Measurements from ENCODE around the gene TMC2. TPM values are rescaled to one million over a fixed set of nuclear protein-coding genes. Genes with fewer than 3 reads are reported as not detected.

The TMC2 gene
- total RNA-seq, 1 experiment from 2014 or later = not detected

- H4K20me1 ChIP-seq (ENCODE audit: insufficient read depth, low read depth, low read length) = no peaks in the 10 kb centered on the region
- no peaks in the 10 kb centered on the region for H3K9me2 ChIP-seq (replicated peaks; ENCODE audit: insufficient read depth, low read length)
- H3K36me3 ChIP-seq (ENCODE audit: insufficient read depth, low read length) = no peaks in the 10 kb centered on the region
- H2AFZ ChIP-seq (ENCODE audit: low read length) = no peak overlapping the region
- H3K79me2 ChIP-seq (ENCODE audit: low read length) = no peaks in the 10 kb centered on the region
- H3K4me2 ChIP-seq (ENCODE audit: low read depth, low read length, poor library complexity, severe bottlenecking) = no peak overlapping the region
- H3K4me3 ChIP-seq (ENCODE audit: low read length) = no peak overlapping the region
- H3K9me3 ChIP-seq (ENCODE audit: low read length) = no peaks in the 10 kb centered on the region
- H3K9ac ChIP-seq (ENCODE audit: low read length) = no peak overlapping the region
- DNase-seq = no peak
- H3K27ac ChIP-seq (ENCODE audit: low read length) = no peak overlapping the region
- H3K4me1 ChIP-seq (ENCODE audit: low read length) = no peaks in the 10 kb centered on the region
- no peaks in the 10 kb centered on the region for H3K27me3 ChIP-seq (ENCODE audit: low read length)
Measured at GRCh38 chr20:2637246-2637645, 100.9 kb downstream of the TMC2 start.

DNA sequence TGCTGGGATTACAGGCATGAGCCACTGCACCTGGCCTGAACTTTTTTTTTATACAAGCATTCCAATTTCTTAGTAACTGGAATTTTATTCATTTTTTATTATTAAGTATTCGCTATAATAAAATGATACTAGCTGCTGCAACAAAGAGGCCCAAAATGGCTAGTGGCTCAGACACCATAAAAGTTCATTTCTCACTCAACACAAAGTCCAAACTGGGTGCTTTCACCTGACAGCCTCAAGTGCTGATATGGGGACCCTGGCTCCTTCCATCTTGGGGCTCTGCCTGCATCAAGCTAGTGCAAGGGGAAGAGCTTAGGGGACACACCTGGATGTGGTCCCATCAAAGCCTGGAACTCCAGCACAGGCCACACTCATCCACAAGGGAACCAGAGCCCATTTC lies 103.9 kb downstream of the TMC2 start:
- H4K20me1 ChIP-seq (ENCODE audit: insufficient read depth, low read depth, low read length) = no peaks in the 10 kb centered on the region
- no peak for DNase-seq
- no peaks in the 10 kb centered on the region for H3K27me3 ChIP-seq (ENCODE audit: low read length)
- H3K4me3 ChIP-seq (ENCODE audit: low read length) = no peak overlapping the region
- no peaks in the 10 kb centered on the region for H3K36me3 ChIP-seq (ENCODE audit: insufficient read depth, low read length)
- no peaks in the 10 kb centered on the region for H3K9me3 ChIP-seq (ENCODE audit: low read length)
- no peaks in the 10 kb centered on the region for H3K9me2 ChIP-seq (replicated peaks; ENCODE audit: insufficient read depth, low read length)
- no peaks in the 10 kb centered on the region for H3K79me2 ChIP-seq (ENCODE audit: low read length)
- no peaks in the 10 kb centered on the region for H3K4me1 ChIP-seq (ENCODE audit: low read length)
- no peak overlapping the region for H2AFZ ChIP-seq (ENCODE audit: low read length)
- H3K9ac ChIP-seq (ENCODE audit: low read length) = no peak overlapping the region
- no peak overlapping the region for H3K27ac ChIP-seq (ENCODE audit: low read length)
- no peak overlapping the region for H3K4me2 ChIP-seq (ENCODE audit: low read depth, low read length, poor library complexity, severe bottlenecking)

DNA sequence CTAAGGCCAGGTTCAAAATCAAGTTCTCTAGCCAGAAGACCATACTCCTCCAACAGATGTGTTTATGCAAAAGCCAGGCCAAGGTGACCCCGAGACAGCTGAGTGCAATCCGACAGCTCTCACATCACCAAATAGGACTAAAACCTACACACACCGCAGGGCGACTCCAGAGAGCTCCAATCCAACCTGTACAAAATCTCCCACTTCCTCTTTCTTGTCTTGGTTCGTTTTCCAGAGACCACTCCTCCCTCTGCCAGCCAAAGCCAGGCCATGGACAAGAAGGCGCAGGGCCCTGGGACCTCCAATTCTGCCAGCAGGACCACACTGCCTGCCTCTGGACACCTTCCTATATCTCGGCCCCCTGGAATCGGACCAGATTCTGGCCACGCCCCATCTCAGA lies 104.5 kb downstream of the TMC2 start:
- Histone ChIP-seq H3K4me2 (ENCODE audit: low read depth, low read length, poor library complexity, severe bottlenecking) (no peak overlapping the region), H3K4me1 (ENCODE audit: low read length) (no peaks in the 10 kb centered on the region), H3K9me3 (ENCODE audit: low read length) (no peaks in the 10 kb centered on the region), H3K9ac (ENCODE audit: low read length) (no peak overlapping the region), H3K27ac (ENCODE audit: low read length) (no peak overlapping the region), H3K4me3 (ENCODE audit: low read length) (no peak overlapping the region), H3K36me3 (ENCODE audit: insufficient read depth, low read length) (no peaks in the 10 kb centered on the region), H3K9me2 (replicated peaks; ENCODE audit: insufficient read depth, low read length) (no peaks in the 10 kb centered on the region), H3K27me3 (ENCODE audit: low read length) (no peaks in the 10 kb centered on the region), H3K79me2 (ENCODE audit: low read length) (no peaks in the 10 kb centered on the region), H2AFZ (ENCODE audit: low read length) (no peak overlapping the region), H4K20me1 (ENCODE audit: insufficient read depth, low read depth, low read length) (no peaks in the 10 kb centered on the region)
- no peak for DNase-seq

DNA sequence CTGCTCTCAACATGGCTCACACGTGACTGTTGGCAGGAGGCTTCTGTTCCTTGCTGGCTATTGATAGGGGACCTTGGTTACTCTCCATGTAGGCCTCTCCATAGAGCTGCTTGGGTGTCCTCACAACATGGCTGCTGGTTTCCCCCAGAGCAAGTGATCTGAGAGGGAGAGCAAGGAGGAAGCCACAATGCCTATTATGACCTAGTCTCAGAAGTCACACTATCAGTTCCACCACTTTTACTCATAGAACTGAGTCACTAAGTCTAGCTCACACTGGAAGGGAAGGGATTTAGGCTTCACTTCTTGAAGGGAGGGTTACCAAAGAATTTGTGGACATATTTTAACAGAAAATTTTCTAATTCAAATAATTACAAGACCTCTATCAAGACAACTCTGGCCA lies 107.3 kb downstream of the TMC2 start:
- Histone ChIP-seq H3K4me3 (ENCODE audit: low read length) (no peak overlapping the region), H3K9me2 (replicated peaks; ENCODE audit: insufficient read depth, low read length) (no peaks in the 10 kb centered on the region), H4K20me1 (ENCODE audit: insufficient read depth, low read depth, low read length) (no peaks in the 10 kb centered on the region), H3K9me3 (ENCODE audit: low read length) (no peaks in the 10 kb centered on the region), H3K9ac (ENCODE audit: low read length) (no peak overlapping the region), H3K36me3 (ENCODE audit: insufficient read depth, low read length) (no peaks in the 10 kb centered on the region), H2AFZ (ENCODE audit: low read length) (no peak overlapping the region), H3K79me2 (ENCODE audit: low read length) (no peaks in the 10 kb centered on the region), H3K27ac (ENCODE audit: low read length) (no peak overlapping the region), H3K4me2 (ENCODE audit: low read depth, low read length, poor library complexity, severe bottlenecking) (no peak overlapping the region), H3K4me1 (ENCODE audit: low read length) (no peaks in the 10 kb centered on the region), H3K27me3 (ENCODE audit: low read length) (no peaks in the 10 kb centered on the region)
- DNase-seq = no peak

- Histone ChIP-seq H3K9me3 (ENCODE audit: low read length) (no peaks in the 10 kb centered on the region), H3K4me1 (ENCODE audit: low read length) (peaks cover 26% of the 10 kb centered on the region), H3K4me3 (ENCODE audit: low read length) (peak within 1 kb of the TSS; percentile 95), H3K9ac (ENCODE audit: low read length) (peak within 1 kb of the TSS; percentile 99), H3K27me3 (ENCODE audit: low read length) (no peaks in the 10 kb centered on the region), H3K9me2 (replicated peaks; ENCODE audit: insufficient read depth, low read length) (no peaks in the 10 kb centered on the region), H3K27ac (ENCODE audit: low read length) (peak within 1 kb of the TSS; percentile 88), H3K36me3 (ENCODE audit: insufficient read depth, low read length) (peaks cover 40% of the 10 kb centered on the region), H2AFZ (ENCODE audit: low read length) (no peak within 1 kb of the TSS; the same call in 1 of the 2 replicates), H4K20me1 (ENCODE audit: insufficient read depth, low read depth, low read length) (peaks cover 37% of the 10 kb centered on the region), H3K79me2 (ENCODE audit: low read length) (peaks cover 33% of the 10 kb centered on the region), H3K4me2 (ENCODE audit: low read depth, low read length, poor library complexity, severe bottlenecking) (peak within 1 kb of the TSS; percentile 97)
- peak; percentile 97 for DNase-seq
Measured at GRCh38 chr20:2651772-2652723, 115.7 kb downstream of the TMC2 start, which contains the start of gene NOP56. Gene NOP56, plus strand, starts transcription at chr20:2652632. Its CDS starts 29 bp downstream, at chr20:2652661.

DNA sequence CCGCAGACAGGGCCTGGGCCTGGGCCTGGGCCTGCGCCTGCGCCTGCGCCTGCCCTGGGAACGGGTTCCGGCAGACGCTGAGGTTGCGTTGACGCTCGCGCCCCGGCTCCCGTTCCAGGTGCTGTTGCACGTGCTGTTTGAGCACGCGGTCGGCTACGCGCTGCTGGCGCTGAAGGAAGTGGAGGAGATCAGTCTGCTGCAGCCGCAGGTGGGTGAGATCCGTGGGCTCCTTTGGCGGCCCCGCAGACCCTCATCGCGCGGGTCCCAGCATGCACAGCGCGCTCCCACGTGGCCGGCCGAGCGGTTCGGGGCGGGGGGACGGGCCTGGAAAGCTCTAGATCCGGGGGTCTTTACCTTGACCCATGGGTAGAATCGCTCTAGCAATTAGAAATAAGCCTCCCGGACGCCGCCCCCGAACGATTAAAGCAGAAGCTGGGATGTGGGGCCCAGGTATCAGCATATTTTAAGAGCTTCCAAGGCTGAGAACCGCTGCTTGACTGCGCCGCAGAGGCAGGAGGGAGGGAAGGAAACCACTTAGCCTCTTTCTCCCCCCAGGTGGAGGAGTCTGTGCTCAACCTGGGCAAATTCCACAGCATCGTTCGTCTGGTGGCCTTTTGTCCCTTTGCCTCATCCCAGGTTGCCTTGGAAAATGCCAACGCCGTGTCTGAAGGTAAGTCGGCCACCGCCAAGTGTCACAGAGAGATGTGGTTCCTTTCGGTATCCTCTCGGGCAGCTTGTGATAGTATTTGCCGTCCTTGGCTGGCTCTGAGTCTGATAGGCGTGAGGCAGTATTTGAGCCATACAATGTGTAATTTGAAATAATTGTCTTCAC lies 116.6 kb downstream of the TMC2 start:
- H3K79me2 ChIP-seq (ENCODE audit: low read length) = peaks cover 33% of the 10 kb centered on the region
- no peak overlapping the region for H2AFZ ChIP-seq (ENCODE audit: low read length)
- peak overlapping the region; percentile 88 for H3K27ac ChIP-seq (ENCODE audit: low read length)
- H3K4me3 ChIP-seq (ENCODE audit: low read length) = peak overlapping the region; percentile 95
- H3K4me1 ChIP-seq (ENCODE audit: low read length) = peaks cover 26% of the 10 kb centered on the region
- H3K4me2 ChIP-seq (ENCODE audit: low read depth, low read length, poor library complexity, severe bottlenecking) = peak overlapping the region; percentile 97
- no peaks in the 10 kb centered on the region for H3K9me2 ChIP-seq (replicated peaks; ENCODE audit: insufficient read depth, low read length)
- peaks cover 42% of the 10 kb centered on the region for H4K20me1 ChIP-seq (ENCODE audit: insufficient read depth, low read depth, low read length)
- peaks cover 48% of the 10 kb centered on the region for H3K36me3 ChIP-seq (ENCODE audit: insufficient read depth, low read length)
- H3K9ac ChIP-seq (ENCODE audit: low read length) = peak overlapping the region; percentile 99
- H3K9me3 ChIP-seq (ENCODE audit: low read length) = no peaks in the 10 kb centered on the region
- no peaks in the 10 kb centered on the region for H3K27me3 ChIP-seq (ENCODE audit: low read length)
- DNase-seq = peak; percentile 77

GRCh38 chr20:2653556-2654383 lies 117.4 kb downstream of the TMC2 start:
- peak overlapping the region; percentile 95 for H3K4me3 ChIP-seq (ENCODE audit: low read length)
- peak overlapping the region; percentile 88 for H3K27ac ChIP-seq (ENCODE audit: low read length)
- no peaks in the 10 kb centered on the region for H3K27me3 ChIP-seq (ENCODE audit: low read length)
- no peak overlapping the region for H2AFZ ChIP-seq (ENCODE audit: low read length)
- no peaks in the 10 kb centered on the region for H3K9me2 ChIP-seq (replicated peaks; ENCODE audit: insufficient read depth, low read length)
- H4K20me1 ChIP-seq (ENCODE audit: insufficient read depth, low read depth, low read length) = peaks cover 47% of the 10 kb centered on the region
- peaks cover 33% of the 10 kb centered on the region for H3K79me2 ChIP-seq (ENCODE audit: low read length)
- no peaks in the 10 kb centered on the region for H3K9me3 ChIP-seq (ENCODE audit: low read length)
- H3K36me3 ChIP-seq (ENCODE audit: insufficient read depth, low read length) = peaks cover 52% of the 10 kb centered on the region
- DNase-seq = no peak
- peak overlapping the region; percentile 97 for H3K4me2 ChIP-seq (ENCODE audit: low read depth, low read length, poor library complexity, severe bottlenecking)
- peak overlapping the region; percentile 99 for H3K9ac ChIP-seq (ENCODE audit: low read length)
- peaks cover 26% of the 10 kb centered on the region for H3K4me1 ChIP-seq (ENCODE audit: low read length)

All from Karpas-422 (cell line).